Tibial nerve (tissue), 4 donors: ENCODE data around the gene POLR3A. TPM values are rescaled to one million over a fixed set of nuclear protein-coding genes. Genes with fewer than 3 reads are reported as not detected.

ENCODE experiments used
- DNase-seq, 2 donors: peaks; one replicate each; pipeline ENCODE4 v3.0.0-alpha.2; 2019; ENCODE audit warnings: low spot score in 2 of 2
- H3K27ac ChIP-seq, 4 donors: fragments of 200-600 bp; sonication (generic) in 3 of 4; one replicate each; pipeline ENCODE4 v1.5.1; 2017 to 2019; ENCODE audit warnings: mild to moderate bottlenecking in 1 of 4
- H3K27me3 ChIP-seq, 2 donors: fragments of 200-600 bp; sonication (generic) in 1 of 2; one replicate each; pipeline versions ENCODE4 v1.5.1 to v1.6.0; 2017 to 2019
- H3K36me3 ChIP-seq, 3 donors: fragments of 200-600 bp; sonication (generic); one replicate each; pipeline ENCODE4 v1.5.1; 2018 to 2019
- H3K4me1 ChIP-seq, 4 donors: fragments of 200-600 bp; sonication (generic) in 3 of 4; one replicate each; pipeline ENCODE4 v1.5.1; 2017 to 2019
- H3K4me3 ChIP-seq, 4 donors: fragments of 200-600 bp; sonication (generic) in 3 of 4; one replicate each; pipeline ENCODE4 v1.5.1; 2017 to 2019; ENCODE audit warnings: mild to moderate bottlenecking in 1 of 4, moderate library complexity in 1 of 4
- H3K9me3 ChIP-seq, 4 donors: fragments of 200-600 bp; sonication (generic) in 3 of 4; one replicate each; pipeline ENCODE4 v1.5.1; 2017 to 2019
- CTCF ChIP-seq, 5 experiments: fragments of 200-600 bp in 3 of 5; fragments of 450-650 bp in 2 of 5; sonication (generic) in 3 of 5; IDR thresholded peaks; one replicate each; pipeline ENCODE4 v1.5.1; 2016 to 2019; ENCODE audit warnings: antibody characterized with exemption in 5 of 5, mild to moderate bottlenecking in 3 of 5, moderate library complexity in 2 of 5
- EP300 ChIP-seq, 2 donors: sonication (generic); formaldehyde crosslinking; IDR thresholded peaks; one replicate each; pipeline ENCODE4 v1.6.1; 2017; ENCODE audit warnings: antibody characterized with exemption in 2 of 2, mild to moderate bottlenecking in 1 of 2
- POLR2A ChIP-seq, 2 donors: fragments of 450-650 bp; IDR thresholded peaks; one replicate each; pipeline ENCODE4 v1.6.1; 2017; ENCODE audit warnings: antibody characterized with exemption in 2 of 2, mild to moderate bottlenecking in 2 of 2, moderate library complexity in 2 of 2
- WGBS, 2 donors: methylation state at CpG; one replicate each; pipeline ENCODE4 v1.1.5; 2018; 5-methylcytosine and 5-hydroxymethylcytosine counted together
- total RNA-seq, 4 donors: library from RNA; depleted of rRNA; stranded (reverse); fragments of >200 nt; gene quantifications; one replicate each; pipeline ENCODE4 v1.1.0, GENCODE V29; 2016

POLR3A gene
- total RNA-seq, 4 donors from 2014 or later: 10.2 to 16.8 (median 11.4) TPM

- Histone ChIP-seq H3K4me3 (no peak overlapping the region), H3K27me3 (no peaks in the 10 kb centered on the region), H3K4me1 (peaks cover 0 to 12% (median 6%) of the 10 kb centered on the region in 4 donors), H3K36me3 (peaks cover 0 to 57% (median 13%) of the 10 kb centered on the region in 3 donors), H3K27ac (no peak overlapping the region), H3K9me3 (no peaks in the 10 kb centered on the region)
- no peak for TF ChIP-seq EP300 (IDR thresholded peaks at IDR 0.05)
- no peak for DNase-seq
- WGBS, 2 donors: 82% methylated on average over 9 of the region's 9 CpGs
These were observed 54.1 kb downstream of the POLR3A start for GRCh38 chr10:77975086-77975666.

GRCh38 chr10:77974396-77975074 is 54.8 kb downstream of the POLR3A start:
- TF ChIP-seq CTCF (IDR thresholded peaks at IDR 0.05) (peak in 1 of 5 experiments; percentile 10), EP300 (IDR thresholded peaks at IDR 0.05) (no peak)
- no peaks in the 10 kb centered on the region for H3K9me3 ChIP-seq
- H3K4me1 ChIP-seq: peaks cover 0 to 12% (median 6%) of the 10 kb centered on the region in 4 donors
- H3K27ac ChIP-seq: no peak overlapping the region
- no peak for DNase-seq
- no peaks in the 10 kb centered on the region for H3K27me3 ChIP-seq
- WGBS, 2 donors: 70 to 72% methylated on average over 8 of the region's 8 CpGs
- peaks cover 0 to 51% (median 7%) of the 10 kb centered on the region in 3 donors for H3K36me3 ChIP-seq
- no peak overlapping the region for H3K4me3 ChIP-seq

GRCh38 chr10:77973276-77973675 is 56.0 kb downstream of the POLR3A start:
- DNase-seq: no peak
- Histone ChIP-seq H3K36me3 (peaks cover 0 to 38% (median 0%) of the 10 kb centered on the region in 3 donors), H3K27me3 (no peaks in the 10 kb centered on the region), H3K9me3 (no peaks in the 10 kb centered on the region), H3K27ac (no peak overlapping the region), H3K4me3 (no peak overlapping the region), H3K4me1 (peaks cover 0 to 12% (median 6%) of the 10 kb centered on the region in 4 donors)
- 82 to 88% methylated on average over 5 of the region's 5 CpGs for WGBS, 2 donors
- no peak for TF ChIP-seq CTCF (IDR thresholded peaks at IDR 0.05)
- TF ChIP-seq EP300 (IDR thresholded peaks at IDR 0.05): no peak
- no peak for TF ChIP-seq POLR2A (IDR thresholded peaks at IDR 0.05)

GRCh38 chr10:77972148-77972547 is 57.2 kb downstream of the POLR3A start:
- Histone ChIP-seq H3K4me1 (peaks cover 0 to 12% (median 6%) of the 10 kb centered on the region in 4 donors), H3K27ac (peak overlapping the region in 2 of 4 donors; percentile 61 to 64), H3K36me3 (peaks cover 0 to 27% (median 0%) of the 10 kb centered on the region in 3 donors), H3K27me3 (no peaks in the 10 kb centered on the region), H3K9me3 (no peaks in the 10 kb centered on the region), H3K4me3 (no peak overlapping the region)
- TF ChIP-seq CTCF (IDR thresholded peaks at IDR 0.05) (no peak), EP300 (IDR thresholded peaks at IDR 0.05) (no peak), POLR2A (IDR thresholded peaks at IDR 0.05) (no peak)
- no peak for DNase-seq
- WGBS, 2 donors: 77 to 84% methylated on average over 5 of the region's 5 CpGs

- Histone ChIP-seq H3K27me3 (no peaks in the 10 kb centered on the region), H3K36me3 (peaks cover 0 to 23% (median 0%) of the 10 kb centered on the region in 3 donors), H3K4me3 (no peak overlapping the region), H3K27ac (peak overlapping the region in 2 of 4 donors; percentile 61 to 64), H3K9me3 (no peaks in the 10 kb centered on the region), H3K4me1 (peaks cover 0 to 12% (median 6%) of the 10 kb centered on the region in 4 donors)
- DNase-seq: no peak
- 92 to 95% methylated on average over 3 of the region's 3 CpGs for WGBS, 2 donors
- no peak for TF ChIP-seq POLR2A (IDR thresholded peaks at IDR 0.05)
- no peak for TF ChIP-seq EP300 (IDR thresholded peaks at IDR 0.05)
- TF ChIP-seq CTCF (IDR thresholded peaks at IDR 0.05): no peak
These were observed 57.5 kb downstream of the POLR3A start for GRCh38 chr10:77971804-77972144.
